ENCODE measurements around the gene ENOSF1. TPM values are rescaled to one million over a fixed set of nuclear protein-coding genes. Genes with fewer than 3 reads are reported as not detected.
A peak's percentile ranks its signal among the peaks of the same experiment; 100 is the strongest.

ENOSF1 gene
- total and polyA plus RNA-seq, 2 of the 13 experiments (the other 11 are each of a cell fraction or from before 2014, with no cell fraction given): 37.6 to 40.1 TPM

DNA sequence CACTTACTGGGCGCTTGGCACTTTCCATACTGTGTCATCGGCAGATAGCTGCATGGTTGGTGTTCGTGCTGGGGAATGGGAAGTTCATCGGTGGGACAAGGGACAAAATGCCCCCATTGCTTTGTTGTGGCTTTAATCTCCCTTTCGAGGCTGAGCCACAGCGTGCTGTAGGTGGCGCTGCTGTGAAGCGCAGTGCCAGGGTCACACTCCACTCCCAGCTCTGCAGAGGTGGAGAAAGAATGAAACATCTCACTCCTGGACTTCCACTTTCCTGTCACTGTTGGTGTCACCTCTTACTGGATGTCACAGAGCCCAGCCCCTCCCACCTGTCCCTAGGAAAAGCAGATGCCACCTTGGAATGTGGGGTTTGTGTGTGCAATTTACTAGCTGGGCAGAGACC is 46.3 kb downstream of the ENOSF1 start (continued):
- TF ChIP-seq, protein P1, sequence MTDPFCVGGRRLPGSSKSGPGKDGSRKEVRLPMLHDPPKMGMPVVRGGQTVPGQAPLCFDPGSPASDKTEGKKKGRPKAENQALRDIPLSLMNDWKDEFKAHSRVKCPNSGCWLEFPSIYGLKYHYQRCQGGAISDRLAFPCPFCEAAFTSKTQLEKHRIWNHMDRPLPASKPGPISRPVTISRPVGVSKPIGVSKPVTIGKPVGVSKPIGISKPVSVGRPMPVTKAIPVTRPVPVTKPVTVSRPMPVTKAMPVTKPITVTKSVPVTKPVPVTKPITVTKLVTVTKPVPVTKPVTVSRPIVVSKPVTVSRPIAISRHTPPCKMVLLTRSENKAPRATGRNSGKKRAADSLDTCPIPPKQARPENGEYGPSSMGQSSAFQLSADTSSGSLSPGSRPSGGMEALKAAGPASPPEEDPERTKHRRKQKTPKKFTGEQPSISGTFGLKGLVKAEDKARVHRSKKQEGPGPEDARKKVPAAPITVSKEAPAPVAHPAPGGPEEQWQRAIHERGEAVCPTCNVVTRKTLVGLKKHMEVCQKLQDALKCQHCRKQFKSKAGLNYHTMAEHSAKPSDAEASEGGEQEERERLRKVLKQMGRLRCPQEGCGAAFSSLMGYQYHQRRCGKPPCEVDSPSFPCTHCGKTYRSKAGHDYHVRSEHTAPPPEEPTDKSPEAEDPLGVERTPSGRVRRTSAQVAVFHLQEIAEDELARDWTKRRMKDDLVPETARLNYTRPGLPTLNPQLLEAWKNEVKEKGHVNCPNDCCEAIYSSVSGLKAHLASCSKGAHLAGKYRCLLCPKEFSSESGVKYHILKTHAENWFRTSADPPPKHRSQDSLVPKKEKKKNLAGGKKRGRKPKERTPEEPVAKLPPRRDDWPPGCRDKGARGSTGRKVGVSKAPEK (CRISPR knock-in tag; IDR thresholded peaks at IDR 0.05; ENCODE audit: borderline replicate concordance): no peak
- TF ChIP-seq, protein P2, sequence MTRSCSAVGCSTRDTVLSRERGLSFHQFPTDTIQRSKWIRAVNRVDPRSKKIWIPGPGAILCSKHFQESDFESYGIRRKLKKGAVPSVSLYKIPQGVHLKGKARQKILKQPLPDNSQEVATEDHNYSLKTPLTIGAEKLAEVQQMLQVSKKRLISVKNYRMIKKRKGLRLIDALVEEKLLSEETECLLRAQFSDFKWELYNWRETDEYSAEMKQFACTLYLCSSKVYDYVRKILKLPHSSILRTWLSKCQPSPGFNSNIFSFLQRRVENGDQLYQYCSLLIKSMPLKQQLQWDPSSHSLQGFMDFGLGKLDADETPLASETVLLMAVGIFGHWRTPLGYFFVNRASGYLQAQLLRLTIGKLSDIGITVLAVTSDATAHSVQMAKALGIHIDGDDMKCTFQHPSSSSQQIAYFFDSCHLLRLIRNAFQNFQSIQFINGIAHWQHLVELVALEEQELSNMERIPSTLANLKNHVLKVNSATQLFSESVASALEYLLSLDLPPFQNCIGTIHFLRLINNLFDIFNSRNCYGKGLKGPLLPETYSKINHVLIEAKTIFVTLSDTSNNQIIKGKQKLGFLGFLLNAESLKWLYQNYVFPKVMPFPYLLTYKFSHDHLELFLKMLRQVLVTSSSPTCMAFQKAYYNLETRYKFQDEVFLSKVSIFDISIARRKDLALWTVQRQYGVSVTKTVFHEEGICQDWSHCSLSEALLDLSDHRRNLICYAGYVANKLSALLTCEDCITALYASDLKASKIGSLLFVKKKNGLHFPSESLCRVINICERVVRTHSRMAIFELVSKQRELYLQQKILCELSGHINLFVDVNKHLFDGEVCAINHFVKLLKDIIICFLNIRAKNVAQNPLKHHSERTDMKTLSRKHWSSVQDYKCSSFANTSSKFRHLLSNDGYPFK (CRISPR knock-in tag; IDR thresholded peaks at IDR 0.05; ENCODE audit: borderline replicate concordance): no peak
- TF ChIP-seq SYNCRIP (IDR thresholded peaks at IDR 0.05; ENCODE audit: insufficient read depth, low read depth, low read length): no peak
- TF ChIP-seq ZKSCAN8 (CRISPR knock-in tag; IDR thresholded peaks at IDR 0.05; ENCODE audit: borderline replicate concordance): no peak
- no peak for TF ChIP-seq ZSCAN30 (CRISPR knock-in tag; IDR thresholded peaks at IDR 0.05)
- TF ChIP-seq ZNF709 (CRISPR knock-in tag; IDR thresholded peaks at IDR 0.05): no peak
- TF ChIP-seq, protein P3, sequence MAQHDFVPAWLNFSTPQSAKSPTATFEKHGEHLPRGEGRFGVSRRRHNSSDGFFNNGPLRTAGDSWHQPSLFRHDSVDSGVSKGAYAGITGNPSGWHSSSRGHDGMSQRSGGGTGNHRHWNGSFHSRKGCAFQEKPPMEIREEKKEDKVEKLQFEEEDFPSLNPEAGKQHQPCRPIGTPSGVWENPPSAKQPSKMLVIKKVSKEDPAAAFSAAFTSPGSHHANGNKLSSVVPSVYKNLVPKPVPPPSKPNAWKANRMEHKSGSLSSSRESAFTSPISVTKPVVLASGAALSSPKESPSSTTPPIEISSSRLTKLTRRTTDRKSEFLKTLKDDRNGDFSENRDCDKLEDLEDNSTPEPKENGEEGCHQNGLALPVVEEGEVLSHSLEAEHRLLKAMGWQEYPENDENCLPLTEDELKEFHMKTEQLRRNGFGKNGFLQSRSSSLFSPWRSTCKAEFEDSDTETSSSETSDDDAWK (CRISPR knock-in tag; IDR thresholded peaks at IDR 0.05): no peak
- TF ChIP-seq, protein P4, sequence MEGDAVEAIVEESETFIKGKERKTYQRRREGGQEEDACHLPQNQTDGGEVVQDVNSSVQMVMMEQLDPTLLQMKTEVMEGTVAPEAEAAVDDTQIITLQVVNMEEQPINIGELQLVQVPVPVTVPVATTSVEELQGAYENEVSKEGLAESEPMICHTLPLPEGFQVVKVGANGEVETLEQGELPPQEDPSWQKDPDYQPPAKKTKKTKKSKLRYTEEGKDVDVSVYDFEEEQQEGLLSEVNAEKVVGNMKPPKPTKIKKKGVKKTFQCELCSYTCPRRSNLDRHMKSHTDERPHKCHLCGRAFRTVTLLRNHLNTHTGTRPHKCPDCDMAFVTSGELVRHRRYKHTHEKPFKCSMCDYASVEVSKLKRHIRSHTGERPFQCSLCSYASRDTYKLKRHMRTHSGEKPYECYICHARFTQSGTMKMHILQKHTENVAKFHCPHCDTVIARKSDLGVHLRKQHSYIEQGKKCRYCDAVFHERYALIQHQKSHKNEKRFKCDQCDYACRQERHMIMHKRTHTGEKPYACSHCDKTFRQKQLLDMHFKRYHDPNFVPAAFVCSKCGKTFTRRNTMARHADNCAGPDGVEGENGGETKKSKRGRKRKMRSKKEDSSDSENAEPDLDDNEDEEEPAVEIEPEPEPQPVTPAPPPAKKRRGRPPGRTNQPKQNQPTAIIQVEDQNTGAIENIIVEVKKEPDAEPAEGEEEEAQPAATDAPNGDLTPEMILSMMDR (CRISPR knock-in tag; IDR thresholded peaks at IDR 0.05): peak; percentile 63
- TF ChIP-seq, protein P5, sequence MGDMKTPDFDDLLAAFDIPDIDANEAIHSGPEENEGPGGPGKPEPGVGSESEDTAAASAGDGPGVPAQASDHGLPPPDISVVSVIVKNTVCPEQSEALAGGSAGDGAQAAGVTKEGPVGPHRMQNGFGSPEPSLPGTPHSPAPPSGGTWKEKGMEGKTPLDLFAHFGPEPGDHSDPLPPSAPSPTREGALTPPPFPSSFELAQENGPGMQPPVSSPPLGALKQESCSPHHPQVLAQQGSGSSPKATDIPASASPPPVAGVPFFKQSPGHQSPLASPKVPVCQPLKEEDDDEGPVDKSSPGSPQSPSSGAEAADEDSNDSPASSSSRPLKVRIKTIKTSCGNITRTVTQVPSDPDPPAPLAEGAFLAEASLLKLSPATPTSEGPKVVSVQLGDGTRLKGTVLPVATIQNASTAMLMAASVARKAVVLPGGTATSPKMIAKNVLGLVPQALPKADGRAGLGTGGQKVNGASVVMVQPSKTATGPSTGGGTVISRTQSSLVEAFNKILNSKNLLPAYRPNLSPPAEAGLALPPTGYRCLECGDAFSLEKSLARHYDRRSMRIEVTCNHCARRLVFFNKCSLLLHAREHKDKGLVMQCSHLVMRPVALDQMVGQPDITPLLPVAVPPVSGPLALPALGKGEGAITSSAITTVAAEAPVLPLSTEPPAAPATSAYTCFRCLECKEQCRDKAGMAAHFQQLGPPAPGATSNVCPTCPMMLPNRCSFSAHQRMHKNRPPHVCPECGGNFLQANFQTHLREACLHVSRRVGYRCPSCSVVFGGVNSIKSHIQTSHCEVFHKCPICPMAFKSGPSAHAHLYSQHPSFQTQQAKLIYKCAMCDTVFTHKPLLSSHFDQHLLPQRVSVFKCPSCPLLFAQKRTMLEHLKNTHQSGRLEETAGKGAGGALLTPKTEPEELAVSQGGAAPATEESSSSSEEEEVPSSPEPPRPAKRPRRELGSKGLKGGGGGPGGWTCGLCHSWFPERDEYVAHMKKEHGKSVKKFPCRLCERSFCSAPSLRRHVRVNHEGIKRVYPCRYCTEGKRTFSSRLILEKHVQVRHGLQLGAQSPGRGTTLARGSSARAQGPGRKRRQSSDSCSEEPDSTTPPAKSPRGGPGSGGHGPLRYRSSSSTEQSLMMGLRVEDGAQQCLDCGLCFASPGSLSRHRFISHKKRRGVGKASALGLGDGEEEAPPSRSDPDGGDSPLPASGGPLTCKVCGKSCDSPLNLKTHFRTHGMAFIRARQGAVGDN (CRISPR knock-in tag; IDR thresholded peaks at IDR 0.05): 0 out of 2 replicates have a peak, but pooled peaks have one; percentile 12
- no peak for TF ChIP-seq ZNF747 (CRISPR knock-in tag; IDR thresholded peaks at IDR 0.05; ENCODE audit: borderline replicate concordance)
- TF ChIP-seq, protein P6, sequence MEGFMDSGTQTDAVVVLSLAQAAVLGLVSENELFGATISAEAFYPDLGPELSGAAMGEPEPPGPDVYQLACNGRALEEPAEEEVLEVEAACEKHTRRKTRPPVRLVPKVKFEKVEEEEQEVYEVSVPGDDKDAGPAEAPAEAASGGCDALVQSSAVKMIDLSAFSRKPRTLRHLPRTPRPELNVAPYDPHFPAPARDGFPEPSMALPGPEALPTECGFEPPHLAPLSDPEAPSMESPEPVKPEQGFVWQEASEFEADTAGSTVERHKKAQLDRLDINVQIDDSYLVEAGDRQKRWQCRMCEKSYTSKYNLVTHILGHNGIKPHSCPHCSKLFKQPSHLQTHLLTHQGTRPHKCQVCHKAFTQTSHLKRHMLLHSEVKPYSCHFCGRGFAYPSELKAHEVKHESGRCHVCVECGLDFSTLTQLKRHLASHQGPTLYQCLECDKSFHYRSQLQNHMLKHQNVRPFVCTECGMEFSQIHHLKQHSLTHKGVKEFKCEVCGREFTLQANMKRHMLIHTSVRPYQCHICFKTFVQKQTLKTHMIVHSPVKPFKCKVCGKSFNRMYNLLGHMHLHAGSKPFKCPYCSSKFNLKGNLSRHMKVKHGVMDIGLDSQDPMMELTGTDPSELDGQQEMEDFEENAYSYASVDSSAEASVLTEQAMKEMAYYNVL (CRISPR knock-in tag; IDR thresholded peaks at IDR 0.05; ENCODE audit: borderline replicate concordance): no peak

Data from HepG2 (cell line).